ENCODE results near the gene TMEM255B.
"Not testable (repeated sequence)": the region's sequence is repeated elsewhere in the genome, so short reads cannot be mapped to it uniquely, and the experiment has no call there.

Gene TMEM255B

DNA sequence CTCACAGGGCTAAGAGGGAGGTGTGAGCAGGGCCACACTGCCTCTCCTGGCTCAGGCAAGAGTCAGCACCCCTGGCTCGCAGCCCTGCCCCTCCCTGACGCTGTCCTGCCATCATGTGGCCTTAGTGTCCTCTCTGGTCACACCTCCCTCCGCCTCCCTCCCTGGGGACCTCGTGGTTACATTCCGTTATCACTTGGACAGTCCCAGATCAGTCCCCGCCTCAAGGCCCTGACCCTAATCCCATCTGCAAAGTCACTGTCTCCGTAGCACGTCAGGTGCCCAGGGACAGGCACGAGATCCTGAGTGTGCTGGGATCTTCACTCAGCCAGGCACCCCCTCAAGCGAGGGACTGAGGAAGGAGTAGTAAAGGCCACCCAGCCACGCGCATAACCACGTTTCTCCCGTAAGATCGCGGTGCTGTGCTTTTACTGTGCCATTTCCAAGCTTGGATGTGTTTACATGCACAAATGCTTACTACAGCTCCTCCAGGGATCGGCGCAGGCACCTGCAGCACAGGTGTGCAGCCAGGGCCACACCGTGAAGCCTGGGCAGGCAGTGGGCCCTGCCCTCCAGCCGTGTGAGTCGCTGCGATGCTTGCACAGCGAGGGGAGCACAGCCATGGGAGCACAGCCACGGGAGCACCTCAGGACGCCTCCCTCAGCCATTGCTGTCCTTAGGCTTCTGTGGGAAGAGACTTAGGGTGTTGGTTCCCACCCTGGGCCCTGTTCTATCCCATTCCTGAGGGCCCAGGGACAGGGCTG lies 10.7 kb upstream of the TMEM255B start:
- FAIRE-seq (peak; percentile 48), DNase-seq (ENCODE audit: low spot score) (no peak)

- FAIRE-seq (no peak), DNase-seq (ENCODE audit: low spot score) (no peak)
These were observed 10.1 kb upstream of the TMEM255B start for GRCh38 chr13:113748862-113749451.

- DNase-seq (ENCODE audit: low spot score): no peak
- no peak for FAIRE-seq
These were observed 9.5 kb upstream of the TMEM255B start for GRCh38 chr13:113749507-113749906.

DNA sequence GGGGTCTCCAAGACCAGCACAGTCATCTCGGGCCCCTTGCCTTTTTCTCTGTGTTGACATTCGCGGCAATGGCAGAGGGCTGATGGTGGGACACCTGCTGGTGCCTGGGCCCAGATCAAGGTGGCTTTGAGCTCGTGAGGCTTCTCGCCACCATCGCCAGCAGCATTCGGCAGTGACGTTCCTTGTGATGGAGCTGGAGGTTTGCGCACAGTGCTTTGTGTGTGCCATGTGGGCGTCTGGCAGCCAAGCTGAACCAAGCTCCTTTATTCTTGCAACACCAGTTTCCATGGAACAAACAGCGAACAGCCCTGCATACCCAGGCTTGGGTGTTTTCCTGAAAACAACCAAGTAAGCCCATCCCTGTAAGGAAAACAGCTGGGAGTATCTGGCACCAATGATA lies 9.1 kb upstream of the TMEM255B start:
- FAIRE-seq (no peak), DNase-seq (ENCODE audit: low spot score) (no peak)

- FAIRE-seq (peak; percentile 100), DNase-seq (ENCODE audit: low spot score) (no peak)
These were observed 8.2 kb upstream of the TMEM255B start for GRCh38 chr13:113750554-113751399.

DNA sequence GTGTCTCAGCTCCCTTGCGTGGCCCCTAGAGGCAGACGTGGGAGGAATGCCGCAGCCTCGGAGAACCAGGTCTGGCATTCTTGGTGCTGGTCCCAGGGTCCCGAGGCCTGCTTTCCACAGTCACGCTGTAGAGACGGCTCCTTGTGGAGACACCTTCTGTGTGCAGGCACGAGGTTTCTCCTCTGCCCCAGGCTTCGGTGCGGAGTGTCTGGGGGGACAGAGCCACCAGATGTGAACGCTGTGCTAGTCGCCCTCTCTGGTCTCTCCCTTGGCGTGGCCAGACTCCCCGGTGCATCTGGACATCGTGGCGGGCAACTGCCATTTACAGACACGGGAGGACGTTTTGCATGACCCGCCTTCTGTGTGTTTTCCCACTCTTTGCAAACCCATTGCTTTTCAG lies 7.5 kb upstream of the TMEM255B start:
- FAIRE-seq (no peak), DNase-seq (ENCODE audit: low spot score) (no peak)

- not testable (repeated sequence) for DNase-seq (ENCODE audit: low spot score); FAIRE-seq
These were observed 6.6 kb upstream of the TMEM255B start for GRCh38 chr13:113752211-113752986.

- no peak for DNase-seq (ENCODE audit: low spot score)
- FAIRE-seq: no peak
These were observed 5.9 kb upstream of the TMEM255B start for GRCh38 chr13:113753171-113753570.

DNA sequence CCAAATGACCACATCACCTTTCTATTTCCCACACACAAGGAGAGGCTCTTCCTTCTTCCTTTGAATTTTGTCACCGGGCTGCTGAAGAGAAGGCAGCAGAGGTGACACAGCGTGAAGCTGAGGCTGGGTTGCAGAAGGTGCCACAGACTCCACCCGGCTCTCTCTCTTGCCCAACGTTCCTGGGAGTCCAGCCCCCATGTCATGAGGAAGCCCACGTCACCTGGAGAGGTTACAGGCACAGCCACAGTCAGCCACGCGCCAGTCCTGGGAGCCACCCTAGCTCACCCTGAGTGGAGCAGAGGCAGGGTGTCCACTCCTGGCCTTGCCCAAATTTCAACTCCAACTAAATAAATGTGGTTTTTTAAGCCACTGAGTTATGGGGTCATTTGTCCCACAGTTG lies 4.8 kb upstream of the TMEM255B start:
- FAIRE-seq (no peak), DNase-seq (ENCODE audit: low spot score) (no peak)

DNA sequence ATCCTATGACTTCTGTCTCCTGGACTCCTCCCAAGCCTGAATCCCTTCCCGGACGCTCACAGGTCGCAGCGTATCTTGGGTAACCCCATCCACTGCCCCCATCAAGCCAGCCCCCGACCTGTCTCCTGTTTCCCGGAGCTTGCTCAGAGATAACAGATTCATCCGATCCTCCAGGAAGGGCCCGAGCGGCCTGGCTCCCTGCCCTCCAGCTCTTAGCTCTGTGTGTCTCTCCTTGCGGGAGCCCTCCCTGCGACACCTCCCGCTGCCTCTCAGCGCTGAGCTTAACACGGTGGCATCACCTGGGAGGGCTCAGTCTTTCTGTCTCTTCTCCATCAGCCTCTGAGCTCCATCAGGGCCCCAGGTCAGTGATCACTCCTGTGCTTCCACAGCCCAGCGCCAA lies 4.3 kb upstream of the TMEM255B start:
- no peak for FAIRE-seq

GRCh38 chr13:113756441-113757097 lies 2.5 kb upstream of the TMEM255B start:
- DNase-seq (ENCODE audit: low spot score) (no peak), FAIRE-seq (peak; percentile 99)

More for the DNA sequence above, 4.3 kb upstream of the TMEM255B start:
- DNase-seq (ENCODE audit: low spot score): no peak

DNA sequence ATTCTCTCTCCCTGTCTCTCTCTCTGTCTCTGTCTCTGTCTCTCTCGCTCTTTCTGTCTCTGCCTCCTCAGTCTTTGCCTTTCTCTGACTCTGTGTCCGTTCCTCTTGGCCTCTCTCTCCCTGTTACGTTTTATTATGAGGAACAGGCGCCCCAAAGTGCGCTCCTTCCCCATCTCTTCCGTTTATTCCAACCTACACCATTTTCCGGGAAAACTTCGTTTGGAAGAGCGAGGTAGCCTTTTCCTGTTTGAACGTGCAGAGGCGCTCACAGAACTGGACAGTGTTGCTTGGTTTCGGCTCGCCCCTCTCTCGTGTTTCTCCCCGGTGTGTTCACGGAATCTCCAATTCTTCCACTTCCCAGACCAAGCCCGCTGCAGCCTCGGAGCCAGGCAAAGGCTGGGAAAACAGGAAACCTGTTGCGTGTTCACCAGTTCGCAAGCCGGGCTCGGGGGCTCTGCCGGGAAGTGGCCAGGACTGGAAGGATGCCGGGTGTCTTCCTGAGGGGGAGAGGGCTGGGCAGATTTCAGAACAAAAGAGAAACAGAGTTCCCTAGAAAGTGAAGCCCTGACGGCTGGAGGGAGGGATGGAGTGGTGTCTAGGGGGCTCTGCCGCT lies 605 bp downstream of the TMEM255B start:
- peak; percentile 60 for DNase-seq (ENCODE audit: low spot score)
- no peak for FAIRE-seq

DNA sequence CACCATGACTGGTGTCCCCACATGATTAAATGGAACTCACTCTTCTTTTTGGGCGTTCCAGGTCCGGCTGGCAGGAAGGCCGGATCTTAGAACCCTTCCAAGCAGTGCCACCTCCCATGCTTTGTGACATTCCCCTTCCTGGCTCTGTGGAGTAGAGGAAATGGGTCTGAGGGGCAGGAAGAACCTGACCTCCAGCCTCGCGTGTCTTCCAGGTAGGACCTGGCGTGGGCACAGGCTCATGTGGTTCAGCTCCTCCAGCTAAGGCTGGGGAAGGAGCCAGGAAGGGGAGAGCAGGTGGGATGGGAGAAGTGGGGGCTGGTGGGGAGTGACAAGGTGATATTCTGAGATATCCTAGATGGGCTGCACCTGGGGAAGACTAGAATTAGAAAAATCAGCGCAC lies 2.1 kb downstream of the TMEM255B start:
- FAIRE-seq: no peak
- no peak for DNase-seq (ENCODE audit: low spot score)

GRCh38 chr13:113762075-113762474 lies 3.0 kb downstream of the TMEM255B start:
- DNase-seq (ENCODE audit: low spot score) (no peak), FAIRE-seq (no peak)

- DNase-seq (ENCODE audit: low spot score): no peak
- FAIRE-seq: no peak
These were observed 3.5 kb downstream of the TMEM255B start for GRCh38 chr13:113762538-113762937.

DNA sequence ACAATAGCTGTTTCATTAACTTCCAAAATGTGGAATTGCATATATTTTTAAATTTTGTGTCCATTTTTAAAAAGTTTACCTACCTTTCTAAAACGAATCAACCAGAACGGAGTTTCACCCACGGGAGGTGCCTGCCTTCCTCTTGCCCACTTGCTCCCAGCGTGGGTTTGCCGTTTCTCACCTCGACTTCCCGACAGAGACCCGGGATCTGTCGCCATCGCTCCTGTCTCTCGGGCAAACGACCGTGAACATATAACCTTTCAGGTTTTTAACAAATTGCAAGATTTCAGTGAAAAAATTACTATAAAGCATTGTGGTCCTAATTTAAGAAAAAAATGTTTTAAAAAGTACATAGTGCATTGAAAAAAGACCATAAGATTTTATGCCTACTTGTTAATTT lies 4.2 kb downstream of the TMEM255B start:
- FAIRE-seq: no peak

GRCh38 chr13:113763961-113764792 lies 5.2 kb downstream of the TMEM255B start:
- FAIRE-seq: no peak
- no peak for DNase-seq (ENCODE audit: low spot score)

More for the DNA sequence above, 4.2 kb downstream of the TMEM255B start:
- DNase-seq (ENCODE audit: low spot score): no peak

DNA sequence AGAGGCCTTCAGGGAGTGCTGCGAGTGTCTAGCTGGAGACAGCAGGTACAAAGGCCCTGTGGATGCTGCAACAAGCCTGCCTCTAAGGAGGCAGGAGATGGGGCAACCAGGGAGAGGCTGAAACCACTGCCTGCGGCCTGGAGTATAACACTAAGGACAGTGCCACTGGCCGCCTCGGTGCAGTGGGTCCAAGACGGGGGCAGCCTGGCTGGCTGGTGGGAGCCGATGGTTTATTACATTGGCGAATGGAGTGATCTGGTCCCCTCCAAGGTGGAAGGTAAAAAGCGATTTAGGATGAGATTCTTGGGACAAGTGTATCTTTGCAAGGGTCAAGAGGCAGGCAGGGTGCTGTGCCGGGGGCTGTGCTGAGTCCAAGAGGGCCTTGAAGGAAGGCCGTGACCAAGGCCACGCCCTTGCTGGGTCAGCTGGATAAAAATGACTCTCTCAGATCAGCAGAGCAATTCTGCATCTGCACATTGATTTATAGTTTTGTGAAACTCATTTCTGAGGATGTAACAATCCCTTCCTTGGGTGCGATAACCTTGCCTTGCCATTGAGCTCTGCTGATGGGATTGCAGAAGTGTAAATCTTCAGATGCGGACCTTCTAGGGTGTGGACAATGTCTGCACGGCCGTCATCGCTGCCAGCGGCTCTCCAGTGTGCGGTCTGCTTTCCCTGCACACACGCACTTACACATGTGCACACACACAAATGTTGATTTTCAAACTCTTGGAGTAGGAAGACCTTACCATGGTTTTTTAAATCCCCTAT lies 6.0 kb downstream of the TMEM255B start:
- FAIRE-seq (peak; percentile 20), DNase-seq (ENCODE audit: low spot score) (no peak)

DNA sequence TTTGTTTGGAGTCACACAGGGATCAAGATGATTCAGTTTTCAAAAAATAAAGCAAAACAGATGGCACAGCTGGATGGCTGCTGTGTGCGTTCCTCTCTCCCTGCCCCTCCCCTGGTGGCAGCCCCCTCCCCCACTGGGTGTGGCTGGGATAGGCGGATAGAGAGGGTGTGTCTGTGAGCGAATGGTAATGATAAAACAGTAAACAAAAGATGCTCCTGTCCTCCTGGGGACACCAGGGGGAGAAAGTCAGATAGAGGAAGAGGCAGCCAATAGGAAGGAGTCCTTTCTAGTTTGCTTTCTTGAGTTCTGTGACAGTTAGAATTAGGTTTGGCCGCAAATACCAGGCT lies 6.5 kb downstream of the TMEM255B start:
- FAIRE-seq: no peak
- no peak for DNase-seq (ENCODE audit: low spot score)
